HG02870 (cell line): Measurements from ENCODE around the gene HSPA12A.

Experiments used
- ATAC-seq: cut with Tn5 transposase; IDR thresholded peaks from one replicate; pipeline ENCODE4 v1.9.1; 2021; ENCODE audit warnings: mild to moderate bottlenecking, moderate library complexity; ENCODE audit not compliant: unreplicated experiment

The HSPA12A gene

DNA sequence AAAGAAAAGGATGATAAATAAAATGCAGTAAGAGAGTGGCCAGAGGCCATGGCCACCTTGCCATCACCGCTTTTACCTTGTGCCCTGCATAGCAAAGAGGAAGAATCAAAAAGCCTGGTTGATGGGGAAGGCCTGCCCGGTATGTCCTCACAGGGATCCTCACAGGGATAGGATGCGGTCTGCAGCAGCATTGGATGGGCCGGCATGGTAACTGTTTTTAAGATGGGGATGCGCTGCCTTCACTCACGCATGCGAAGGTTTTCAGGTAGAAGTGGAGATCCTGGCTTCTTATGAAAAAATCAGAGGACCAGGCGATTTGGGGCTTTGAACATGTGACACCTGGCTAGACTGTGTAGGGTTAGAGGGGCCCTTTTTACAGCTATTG lies 109.2 kb downstream of the HSPA12A start:
- no peak for ATAC-seq

DNA sequence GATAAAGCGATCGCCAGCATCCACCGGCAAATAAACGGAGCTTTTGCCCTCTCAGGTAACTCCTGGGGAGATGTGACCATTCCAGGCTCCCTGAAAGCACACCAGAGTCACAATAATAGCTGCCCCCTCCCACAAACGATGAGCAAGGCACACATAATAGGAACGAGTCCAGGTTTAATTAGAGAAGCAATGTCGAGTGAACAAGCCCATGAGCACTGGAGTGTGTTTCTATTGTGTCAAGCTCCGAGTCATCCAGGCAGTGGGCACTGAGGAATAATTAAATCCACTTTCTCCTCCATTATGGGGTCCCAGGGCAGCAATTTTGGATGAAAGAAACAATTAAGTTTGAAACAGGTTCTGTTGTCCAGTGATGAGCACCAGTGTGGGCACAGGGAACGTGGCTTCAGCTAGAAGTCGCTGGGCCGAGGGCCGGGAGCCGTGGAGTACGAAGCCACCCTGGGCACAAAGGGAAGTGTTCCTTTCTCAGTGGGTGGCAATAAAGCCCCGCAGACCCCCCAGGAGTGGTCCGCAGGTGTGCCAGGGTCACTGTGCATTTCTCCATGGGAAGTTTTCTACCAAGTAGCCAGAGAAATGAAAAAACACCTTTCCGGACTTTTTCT lies 109.7 kb downstream of the HSPA12A start:
- ATAC-seq = no peak

- no peak for ATAC-seq
Measured at GRCh38 chr10:116631871-116632295, 110.5 kb downstream of the HSPA12A start.

DNA sequence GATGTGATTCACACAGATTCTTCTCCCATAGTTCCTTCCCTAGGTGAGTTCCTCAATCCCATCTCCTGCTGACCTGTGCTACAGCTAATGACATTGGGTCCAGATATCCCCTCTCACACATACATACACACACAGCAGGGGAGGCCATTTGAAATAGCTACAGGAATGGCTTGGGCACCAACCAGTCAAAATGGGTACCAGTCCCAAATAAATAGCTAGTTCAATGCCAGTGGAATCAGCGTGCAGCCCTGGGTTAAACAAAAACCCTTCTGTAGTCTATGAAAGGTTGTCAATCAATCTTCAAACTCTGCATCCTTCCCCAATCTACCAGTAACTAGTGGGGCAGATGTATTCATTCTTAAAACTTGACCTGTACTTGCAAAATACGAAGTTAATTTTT lies 112.3 kb downstream of the HSPA12A start:
- ATAC-seq = no peak

DNA sequence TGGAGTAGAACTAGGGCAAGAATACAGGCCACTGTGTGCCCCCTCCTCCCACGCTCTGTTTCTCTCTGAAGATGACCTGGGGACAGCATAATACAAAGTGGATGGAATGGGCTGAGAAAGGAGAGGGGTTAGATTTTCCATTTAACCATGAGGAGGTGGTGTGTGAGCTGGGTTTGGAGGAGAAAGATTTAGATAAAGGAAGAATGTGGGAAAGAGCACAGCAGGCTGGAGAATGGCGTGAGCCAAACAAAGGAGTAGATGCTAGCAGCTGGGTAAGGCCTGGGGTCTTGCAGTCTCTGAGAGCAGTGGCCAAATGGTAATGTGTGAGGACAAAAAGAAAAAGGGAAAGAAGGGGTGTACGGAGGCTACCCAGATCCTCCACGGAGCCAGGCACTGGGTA lies 113.0 kb downstream of the HSPA12A start:
- ATAC-seq = no peak

- ATAC-seq = no peak
Measured at GRCh38 chr10:116627386-116627933, 114.9 kb downstream of the HSPA12A start.

- no peak for ATAC-seq
Measured at GRCh38 chr10:116626815-116627214, 115.6 kb downstream of the HSPA12A start.

- ATAC-seq = no peak
Measured at GRCh38 chr10:116625845-116626244, 116.5 kb downstream of the HSPA12A start.

DNA sequence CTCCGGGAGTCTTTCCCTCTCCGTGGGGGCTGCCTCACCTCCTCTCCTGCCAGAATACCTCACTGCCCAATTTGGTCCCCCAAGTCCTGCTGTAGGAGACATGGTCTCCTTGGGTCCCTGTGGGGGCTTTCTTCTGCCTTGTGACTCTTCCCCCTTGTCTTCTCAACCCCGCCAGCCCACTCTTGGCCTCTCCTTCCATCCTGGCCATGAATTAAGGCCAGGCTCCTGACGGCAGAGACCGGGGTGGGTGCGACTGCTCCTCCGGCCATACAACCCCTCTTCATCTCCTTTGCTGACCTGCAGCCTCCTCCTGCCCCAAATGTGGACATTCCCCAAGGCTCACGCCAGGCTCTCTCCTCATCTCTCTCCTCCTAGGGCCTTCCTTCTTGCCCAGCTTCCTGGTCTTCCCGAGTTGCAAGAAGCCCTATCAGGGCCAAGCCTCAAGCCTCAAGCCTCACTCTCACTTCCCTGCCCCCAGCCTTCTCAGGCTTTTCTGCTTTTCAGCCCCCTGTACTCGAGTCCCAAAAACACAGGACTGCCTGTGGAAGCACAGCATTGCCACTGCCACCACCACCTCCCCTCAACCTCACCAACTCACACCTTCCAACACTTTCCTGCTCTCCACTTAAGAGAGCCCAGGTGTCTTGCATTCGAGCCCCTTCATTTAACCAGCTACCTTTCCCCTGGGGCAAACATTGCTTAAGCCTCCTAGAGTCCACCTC lies 120.3 kb downstream of the HSPA12A start:
- ATAC-seq = no peak

- no peak for ATAC-seq
Measured at GRCh38 chr10:116621476-116621875, 120.9 kb downstream of the HSPA12A start.
